ENCODE data around the gene MMP20. TPM values are rescaled to one million over a fixed set of nuclear protein-coding genes. Genes with fewer than 3 reads are reported as not detected.
A peak's percentile ranks its signal among the peaks of the same experiment; 100 is the strongest.

MMP20 gene
- total RNA-seq, 3 donors from 2014 or later, result not detected

GRCh38 chr11:102561636-102562035 lies 63.5 kb downstream of the MMP20 start:
- Histone ChIP-seq H3K4me1 (ENCODE audit: low read depth) (no peaks in the 10 kb centered on the region), H3K36me3 (ENCODE audit: low read depth) (no peaks in the 10 kb centered on the region), H3K4me3 (no peak overlapping the region), H3K9me3 (no peaks in the 10 kb centered on the region)
- TF ChIP-seq CTCF (IDR thresholded peaks at IDR 0.05), result no peak
- intact Hi-C loops (cut with DNase I, micrococcal nuclease), result no loop called here
- ATAC-seq (no peak), DNase-seq (no peak)

- Histone ChIP-seq H3K9me3 (no peaks in the 10 kb centered on the region), H3K36me3 (ENCODE audit: low read depth) (no peaks in the 10 kb centered on the region), H3K4me3 (no peak overlapping the region), H3K4me1 (ENCODE audit: low read depth) (no peaks in the 10 kb centered on the region)
- intact Hi-C loops (cut with DNase I, micrococcal nuclease), result no loop called here
- DNase-seq (no peak), ATAC-seq (peak; percentile 28)
- TF ChIP-seq CTCF (IDR thresholded peaks at IDR 0.05), result no peak
These were observed 64.5 kb downstream of the MMP20 start for GRCh38 chr11:102560555-102561011.

GRCh38 chr11:102559839-102560238 lies 65.3 kb downstream of the MMP20 start:
- intact Hi-C loops (cut with DNase I, micrococcal nuclease), result no loop called here
- Histone ChIP-seq H3K4me1 (ENCODE audit: low read depth) (no peaks in the 10 kb centered on the region), H3K9me3 (no peaks in the 10 kb centered on the region), H3K36me3 (ENCODE audit: low read depth) (no peaks in the 10 kb centered on the region), H3K4me3 (no peak overlapping the region)
- TF ChIP-seq CTCF (IDR thresholded peaks at IDR 0.05), result no peak
- no peak for DNase-seq
- ATAC-seq, result peak; percentile 49

- no peak for TF ChIP-seq CTCF (IDR thresholded peaks at IDR 0.05)
- H3K4me3 ChIP-seq, result no peak overlapping the region
- no peak for DNase-seq
- H3K36me3 ChIP-seq (ENCODE audit: low read depth), result no peaks in the 10 kb centered on the region
- no peak for ATAC-seq
- no peaks in the 10 kb centered on the region for H3K4me1 ChIP-seq (ENCODE audit: low read depth)
- no peaks in the 10 kb centered on the region for H3K9me3 ChIP-seq
- intact Hi-C loops (cut with DNase I, micrococcal nuclease), result no loop called here
These were observed 70.0 kb downstream of the MMP20 start for GRCh38 chr11:102555091-102555490.

- H3K9me3 ChIP-seq, result no peaks in the 10 kb centered on the region
- H3K4me1 ChIP-seq (ENCODE audit: low read depth), result no peaks in the 10 kb centered on the region
- no peak overlapping the region for H3K4me3 ChIP-seq
- no peaks in the 10 kb centered on the region for H3K36me3 ChIP-seq (ENCODE audit: low read depth)
- intact Hi-C loops (cut with DNase I, micrococcal nuclease), result no loop called here
- DNase-seq (no peak), ATAC-seq (peak; percentile 42)
- TF ChIP-seq CTCF (IDR thresholded peaks at IDR 0.05), result no peak
These were observed 71.3 kb downstream of the MMP20 start for GRCh38 chr11:102553835-102554282.

Measured in mucosa of descending colon (tissue), 3 donors.